Activated CD4-positive, alpha-beta T cell treated with anti-CD3 and anti-CD28 coated beads, Interleukin-2, amount 10 ng/mL, durations not matched to agents 7 days and 5 days (primary cell): Measurements from ENCODE around the gene CFAP99. TPM values are rescaled to one million over a fixed set of nuclear protein-coding genes. Genes with fewer than 3 reads are reported as not detected.
A peak's percentile ranks its signal among the peaks of the same experiment; 100 is the strongest.

Experiments used
- CTCF ChIA-PET: fragments of 350-600 bp; sonication (Branson Sonifier 250); formaldehyde crosslinking; loops from one replicate; lab custom pipeline; 2021; ENCODE audit warnings: antibody characterized with exemption; lab: Charles Lee
- POLR2A ChIA-PET: fragments of 350-600 bp; sonication (Branson Sonifier 250); formaldehyde crosslinking; loops from one replicate; lab custom pipeline; 2021; ENCODE audit warnings: antibody characterized with exemption; lab: Charles Lee
- DNase-seq: peaks from one replicate; pipeline ENCODE4 v3.0.0-alpha.2; 2020
- H3K27ac Mint-ChIP-seq: one replicate; pipeline ENCODE4 v1.8.0; 2021; ENCODE audit warnings: mild to moderate bottlenecking, moderate library complexity, mixed read lengths
- H3K27me3 Mint-ChIP-seq: one replicate; pipeline ENCODE4 v1.8.0; 2021; ENCODE audit warnings: mixed read lengths
- H3K36me3 Mint-ChIP-seq: one replicate; pipeline ENCODE4 v1.8.0; 2021; ENCODE audit warnings: low read depth, mixed read lengths
- H3K4me1 Mint-ChIP-seq: one replicate; pipeline ENCODE4 v1.8.0; 2021; ENCODE audit warnings: mixed read lengths
- H3K4me3 Mint-ChIP-seq: one replicate; pipeline ENCODE4 v1.8.0; 2021; ENCODE audit warnings: mild to moderate bottlenecking, moderate library complexity, mixed read lengths
- H3K9me3 Mint-ChIP-seq: one replicate; pipeline ENCODE4 v1.8.0; 2021; ENCODE audit warnings: mixed read lengths
- total RNA-seq, 2 experiments: library from RNA; stranded (reverse); gene quantifications; one replicate each; pipeline ENCODE4 v1.2.3, GENCODE V29; 2021

Gene CFAP99
- total RNA-seq, 2 experiments from 2014 or later, result not detected

DNA sequence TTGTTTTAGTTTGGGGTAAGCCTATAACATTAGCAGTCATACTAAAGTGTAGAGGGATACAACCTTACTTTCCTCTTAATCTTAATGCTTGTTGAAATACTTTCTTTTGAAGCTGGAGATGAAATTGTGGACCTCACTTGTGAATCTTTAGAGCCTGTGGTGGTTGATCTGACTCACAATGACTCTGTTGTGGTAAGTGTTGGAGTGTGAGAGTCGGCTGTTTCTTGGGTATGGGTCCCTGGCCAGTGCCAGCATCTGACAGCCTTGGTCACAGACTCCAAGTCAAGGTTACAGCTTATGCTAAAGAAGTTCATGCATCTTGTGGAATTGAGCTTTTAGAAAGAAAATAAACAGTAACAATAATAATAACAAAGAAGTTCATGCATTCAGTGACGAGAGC lies 81.8 kb downstream of the CFAP99 start:
- no peak for DNase-seq
- Mint-ChIP-seq H3K4me3 (no peak overlapping the region), H3K9me3 (no peaks in the 10 kb centered on the region), H3K36me3 (peaks cover 53% of the 10 kb centered on the region), H3K4me1 (peaks cover 3% of the 10 kb centered on the region), H3K27ac (no peak overlapping the region), H3K27me3 (no peaks in the 10 kb centered on the region)
- ChIA-PET CTCF (interaction anchor here (0.6 to 1.6 kb wide), 2 partner anchors 7 to 20 kb away, joined by 4 to 5 read pairs; no protein-coding TSS in a partner anchor), POLR2A (no interaction called here)

DNA sequence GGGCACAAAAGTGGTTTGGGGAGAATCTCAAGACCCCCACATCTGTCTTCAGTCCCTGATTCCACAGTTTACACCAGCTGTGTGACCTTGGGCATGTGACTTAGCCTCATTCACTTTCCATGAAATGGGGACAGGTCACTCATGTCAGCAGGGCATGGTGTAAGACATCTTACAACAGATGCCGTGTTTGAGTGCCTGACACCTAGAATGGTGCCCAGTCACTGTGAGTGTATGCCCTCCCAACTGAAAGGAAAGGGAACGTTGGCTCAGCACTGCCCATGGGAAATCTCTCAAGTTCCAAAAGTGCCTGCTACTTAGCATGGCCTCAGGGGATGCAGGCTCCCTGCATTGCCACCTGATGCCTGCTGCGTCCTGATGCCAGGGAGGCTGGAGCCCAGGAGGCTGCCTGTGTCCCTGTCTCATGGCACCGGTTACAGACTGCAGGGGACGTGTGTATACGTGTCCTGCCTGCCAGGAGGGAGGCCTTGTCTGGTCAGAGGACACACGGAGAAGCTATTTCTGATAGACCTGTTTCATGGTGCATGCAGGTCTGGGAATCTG lies 82.4 kb downstream of the CFAP99 start:
- Mint-ChIP-seq H3K36me3 (peaks cover 53% of the 10 kb centered on the region), H3K27me3 (no peaks in the 10 kb centered on the region), H3K4me1 (peaks cover 3% of the 10 kb centered on the region), H3K4me3 (no peak overlapping the region), H3K27ac (no peak overlapping the region), H3K9me3 (no peaks in the 10 kb centered on the region)
- DNase-seq, result no peak
- ChIA-PET CTCF (interaction anchor here (0.6 to 1.6 kb wide), 2 partner anchors 8 to 19 kb away, joined by 4 to 5 read pairs; no protein-coding TSS in a partner anchor), POLR2A (no interaction called here)

DNA sequence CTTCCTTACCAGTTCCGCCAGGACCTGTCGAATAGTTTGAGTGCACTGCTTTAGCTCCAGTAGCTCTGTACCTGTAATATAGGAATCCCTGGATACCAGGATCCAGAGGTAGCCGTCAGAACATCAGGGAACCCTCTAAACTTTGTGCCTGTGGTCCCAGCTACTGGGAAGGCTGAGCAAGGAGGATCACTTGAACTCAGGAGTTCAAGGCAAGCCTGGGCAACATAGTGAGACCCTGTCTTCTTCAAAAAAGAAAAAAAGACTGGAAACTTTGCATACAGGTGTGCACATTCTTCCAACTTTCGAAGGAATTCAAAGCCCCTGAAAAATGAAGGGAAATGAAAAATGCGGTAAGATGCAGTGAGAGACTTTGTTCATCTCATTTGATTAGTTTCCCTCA lies 85.1 kb downstream of the CFAP99 start:
- no peaks in the 10 kb centered on the region for H3K9me3 Mint-ChIP-seq
- ChIA-PET CTCF (no interaction called here), POLR2A (no interaction called here)
- H3K27ac Mint-ChIP-seq, result no peak overlapping the region
- DNase-seq, result no peak
- no peaks in the 10 kb centered on the region for H3K27me3 Mint-ChIP-seq
- H3K36me3 Mint-ChIP-seq, result peaks cover 52% of the 10 kb centered on the region
- H3K4me3 Mint-ChIP-seq, result no peak overlapping the region
- peaks cover 3% of the 10 kb centered on the region for H3K4me1 Mint-ChIP-seq

DNA sequence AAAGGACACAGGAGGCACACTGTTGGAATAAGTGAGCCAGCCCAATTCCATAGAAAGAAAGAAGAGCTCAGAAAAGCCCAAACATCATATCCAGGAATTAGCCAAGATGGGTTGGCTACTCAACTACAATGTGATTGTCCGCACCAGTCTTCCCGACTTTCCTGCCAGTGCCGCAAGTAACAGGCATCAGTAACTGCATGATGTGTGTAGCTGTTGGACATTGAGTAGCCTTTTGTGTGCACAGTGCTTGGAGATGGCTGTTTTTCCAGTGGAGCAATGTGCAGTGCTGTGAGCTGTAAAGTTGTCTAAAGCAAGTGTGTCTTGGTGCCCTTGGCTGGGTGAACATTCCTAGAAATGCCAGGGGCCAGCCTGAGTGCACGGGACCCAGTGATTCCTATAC lies 88.5 kb downstream of the CFAP99 start:
- ChIA-PET CTCF (interaction anchor here (1.4 to 1.6 kb wide), 2 partner anchors 12 to 17 kb away, joined by 3 to 6 read pairs; no protein-coding TSS in a partner anchor), POLR2A (no interaction called here)
- Mint-ChIP-seq H3K27ac (no peak overlapping the region), H3K36me3 (peaks cover 34% of the 10 kb centered on the region), H3K4me3 (no peak overlapping the region), H3K27me3 (no peaks in the 10 kb centered on the region), H3K4me1 (peaks cover 13% of the 10 kb centered on the region), H3K9me3 (no peaks in the 10 kb centered on the region)
- DNase-seq, result no peak

DNA sequence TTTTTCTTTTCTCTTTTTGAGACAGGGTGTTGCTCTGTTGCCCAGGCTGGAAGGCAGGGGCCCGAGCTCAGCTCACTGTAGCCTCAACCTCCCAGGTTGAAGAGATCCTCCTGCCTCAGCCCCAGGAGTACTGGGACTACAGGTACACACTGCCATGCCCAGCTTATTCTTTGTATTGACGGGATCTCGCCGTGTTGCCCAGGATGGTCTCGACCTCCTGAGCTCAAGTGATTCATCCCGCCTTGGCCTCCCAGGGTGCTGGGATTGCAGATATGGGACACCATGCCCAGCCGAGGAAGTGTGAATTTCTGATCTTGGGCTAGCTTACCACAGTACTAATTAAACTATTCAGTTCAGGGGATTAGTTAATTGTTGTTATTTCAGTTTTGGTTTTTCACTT lies 89.1 kb downstream of the CFAP99 start:
- Mint-ChIP-seq H3K27me3 (no peaks in the 10 kb centered on the region), H3K4me1 (peaks cover 13% of the 10 kb centered on the region), H3K27ac (no peak overlapping the region), H3K36me3 (peaks cover 35% of the 10 kb centered on the region), H3K4me3 (no peak overlapping the region), H3K9me3 (no peaks in the 10 kb centered on the region)
- no peak for DNase-seq
- ChIA-PET CTCF (interaction anchor here (0.8 to 1.6 kb wide), 3 partner anchors 12 to 17 kb away, joined by 3 to 6 read pairs (median 4); no protein-coding TSS in a partner anchor), POLR2A (no interaction called here)

DNA sequence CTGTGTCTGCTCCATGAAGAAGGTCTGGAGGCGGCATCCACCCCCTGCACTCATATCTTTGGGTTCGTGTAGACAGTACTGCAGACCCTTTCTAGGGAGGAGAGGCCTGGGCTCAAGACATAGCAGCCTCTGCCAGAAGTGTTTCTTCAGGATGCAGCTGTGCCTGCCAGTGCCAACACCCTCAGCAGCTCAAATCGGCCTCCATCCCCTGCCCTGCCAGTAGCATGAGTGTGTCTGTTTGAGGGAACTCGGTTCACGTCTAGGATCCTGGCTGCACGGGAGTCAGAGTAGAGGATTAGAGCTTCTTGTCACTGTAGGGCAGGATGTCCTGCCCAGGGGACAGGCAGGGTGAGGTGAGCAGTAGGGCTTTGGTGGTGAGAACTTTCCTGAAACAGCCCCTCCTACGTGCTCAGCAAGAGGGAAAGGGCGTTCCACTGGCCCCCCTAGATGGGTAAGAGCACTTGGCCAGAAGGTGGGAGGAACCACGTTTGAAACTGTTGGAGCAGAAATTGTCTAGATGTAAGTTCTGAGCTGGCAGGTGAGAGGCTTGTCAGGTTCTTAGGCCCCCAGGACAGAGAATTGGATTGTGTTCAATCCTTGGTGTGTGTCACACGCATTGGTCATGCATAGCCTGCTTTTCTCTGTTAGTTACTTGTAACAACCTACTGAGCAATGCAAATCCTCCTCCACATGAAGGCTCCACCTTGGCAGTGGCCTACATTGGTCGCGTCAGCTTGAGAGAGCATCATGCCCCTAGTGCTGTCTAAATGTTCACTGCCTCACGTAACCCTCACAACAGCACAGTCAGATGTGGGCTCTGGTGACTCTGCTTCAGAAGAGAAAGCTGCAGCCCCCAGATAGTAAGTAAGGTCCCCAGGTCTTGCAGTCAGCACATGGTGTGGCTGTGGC lies 91.8 kb downstream of the CFAP99 start:
- peak overlapping the region; percentile 19 for H3K27ac Mint-ChIP-seq
- H3K4me3 Mint-ChIP-seq, result no peak overlapping the region
- no peak for DNase-seq
- H3K4me1 Mint-ChIP-seq, result peaks cover 13% of the 10 kb centered on the region
- no peaks in the 10 kb centered on the region for H3K27me3 Mint-ChIP-seq
- H3K36me3 Mint-ChIP-seq, result peaks cover 42% of the 10 kb centered on the region
- ChIA-PET CTCF (interaction anchor here (1.3 kb wide), 1 partner anchor 18 kb away, joined by 5 read pairs; no protein-coding TSS in a partner anchor), POLR2A (no interaction called here)
- H3K9me3 Mint-ChIP-seq, result no peaks in the 10 kb centered on the region

DNA sequence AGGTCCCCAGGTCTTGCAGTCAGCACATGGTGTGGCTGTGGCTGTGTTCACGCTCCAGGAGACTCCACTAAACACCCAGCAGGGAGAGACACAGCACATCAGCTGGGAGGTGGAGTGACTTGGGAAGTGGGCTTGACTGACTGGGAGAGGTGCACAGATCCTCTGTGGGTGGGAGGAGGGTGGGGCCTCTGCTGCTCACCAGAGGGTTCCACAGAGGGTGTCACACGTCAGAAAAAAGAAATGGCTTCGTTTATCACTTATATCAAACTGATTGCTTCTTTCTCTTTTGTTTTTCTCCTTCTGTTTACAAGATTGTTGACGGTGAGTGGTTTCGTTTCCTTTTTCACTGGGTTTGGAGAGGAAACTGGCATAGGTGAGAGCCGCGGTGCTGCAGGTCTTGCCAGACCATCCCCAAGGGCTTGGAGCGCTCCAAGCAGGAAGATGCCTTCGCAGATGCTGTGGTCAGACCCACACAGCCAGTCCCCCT lies 92.9 kb downstream of the CFAP99 start:
- Mint-ChIP-seq H3K27me3 (no peaks in the 10 kb centered on the region), H3K27ac (peak overlapping the region; percentile 78), H3K4me1 (peaks cover 13% of the 10 kb centered on the region), H3K36me3 (peaks cover 44% of the 10 kb centered on the region), H3K4me3 (no peak overlapping the region), H3K9me3 (no peaks in the 10 kb centered on the region)
- CTCF ChIA-PET, result interaction anchor here (0.6 to 1.0 kb wide), 4 partner anchors 16 to 46 kb away, joined by 3 to 4 read pairs (median 4); no protein-coding TSS in a partner anchor
- POLR2A ChIA-PET, result no interaction called here
- DNase-seq, result no peak

Other genes with a start within 250 kb of the CFAP99 start
- gene HAUS3, start 176.8 kb upstream of the CFAP99 start, total RNA-seq, result 10 to 100 TPM; 25.3 to 26.4 TPM
- 1 to 10 TPM; 3.3 to 3.8 TPM for gene POLN, start 176.8 kb upstream of the CFAP99 start, total RNA-seq
- gene MXD4, start 156.8 kb upstream of the CFAP99 start, total RNA-seq, result 10 to 100 TPM; 22.8 to 24.6 TPM
- 10 to 100 TPM; 14.8 to 17.2 TPM for gene ZFYVE28, start 310 bp upstream of the CFAP99 start, total RNA-seq
- 100 to 1,000 TPM in 1 of 2 experiments, 10 to 100 TPM in 1; 96.2 to 102 TPM for gene RNF4, start 50.2 kb downstream of the CFAP99 start, total RNA-seq
- 10 to 100 TPM; 33.2 to 35.5 TPM for gene FAM193A, start 117.7 kb downstream of the CFAP99 start, total RNA-seq